Measurements from ENCODE around the gene RELA. TPM values are rescaled to one million over a fixed set of nuclear protein-coding genes. Genes with fewer than 3 reads are reported as not detected.

The RELA gene
- total and polyA plus RNA-seq, 10 of the 15 experiments (the other 5 are each of a cell fraction or from before 2014, with no cell fraction given): 5.1 to 56.4 (median 34.2) TPM

DNA sequence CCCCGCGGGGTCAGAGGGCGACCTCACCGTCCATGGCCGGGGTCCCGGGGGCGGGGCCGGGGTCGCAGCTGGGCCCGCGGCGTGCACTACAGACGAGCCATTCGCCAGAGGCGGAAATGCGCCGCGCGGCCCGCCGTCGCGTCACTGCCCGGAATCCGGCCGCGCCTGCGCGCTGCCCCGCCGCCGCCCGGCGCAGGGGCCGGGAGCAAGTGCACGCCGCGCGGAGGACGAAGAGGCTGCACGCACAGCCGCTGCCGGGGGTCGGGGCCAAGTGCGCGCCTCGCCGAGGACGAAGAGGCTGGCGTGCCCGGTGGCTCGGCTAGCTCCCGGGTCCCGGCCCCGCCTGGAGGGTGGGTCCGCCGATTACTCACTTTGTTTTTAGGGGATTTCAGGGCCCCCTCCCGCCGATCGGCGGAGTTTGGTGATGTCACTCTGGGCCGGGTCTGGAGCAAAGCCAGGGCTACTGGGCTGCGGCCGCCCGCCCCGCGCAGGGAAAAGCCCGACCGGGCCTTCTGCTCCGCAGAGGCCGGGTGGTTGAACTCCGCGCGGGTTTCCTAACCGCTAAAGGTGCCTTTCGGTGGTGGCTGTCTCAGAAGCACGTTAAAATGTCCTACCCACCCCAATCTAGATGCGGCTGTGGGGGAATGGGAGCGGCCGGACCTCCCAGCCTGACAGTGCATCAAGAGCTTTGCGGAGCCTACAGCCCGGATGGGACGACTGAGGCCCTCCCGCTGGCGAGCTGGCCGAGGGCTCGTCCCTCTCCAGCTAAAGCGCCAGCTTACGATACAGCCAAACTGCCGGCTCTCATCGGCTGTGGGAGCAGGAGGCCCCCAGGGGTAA is at the start of gene RELA (continued):
- TF ChIP-seq, protein P1, sequence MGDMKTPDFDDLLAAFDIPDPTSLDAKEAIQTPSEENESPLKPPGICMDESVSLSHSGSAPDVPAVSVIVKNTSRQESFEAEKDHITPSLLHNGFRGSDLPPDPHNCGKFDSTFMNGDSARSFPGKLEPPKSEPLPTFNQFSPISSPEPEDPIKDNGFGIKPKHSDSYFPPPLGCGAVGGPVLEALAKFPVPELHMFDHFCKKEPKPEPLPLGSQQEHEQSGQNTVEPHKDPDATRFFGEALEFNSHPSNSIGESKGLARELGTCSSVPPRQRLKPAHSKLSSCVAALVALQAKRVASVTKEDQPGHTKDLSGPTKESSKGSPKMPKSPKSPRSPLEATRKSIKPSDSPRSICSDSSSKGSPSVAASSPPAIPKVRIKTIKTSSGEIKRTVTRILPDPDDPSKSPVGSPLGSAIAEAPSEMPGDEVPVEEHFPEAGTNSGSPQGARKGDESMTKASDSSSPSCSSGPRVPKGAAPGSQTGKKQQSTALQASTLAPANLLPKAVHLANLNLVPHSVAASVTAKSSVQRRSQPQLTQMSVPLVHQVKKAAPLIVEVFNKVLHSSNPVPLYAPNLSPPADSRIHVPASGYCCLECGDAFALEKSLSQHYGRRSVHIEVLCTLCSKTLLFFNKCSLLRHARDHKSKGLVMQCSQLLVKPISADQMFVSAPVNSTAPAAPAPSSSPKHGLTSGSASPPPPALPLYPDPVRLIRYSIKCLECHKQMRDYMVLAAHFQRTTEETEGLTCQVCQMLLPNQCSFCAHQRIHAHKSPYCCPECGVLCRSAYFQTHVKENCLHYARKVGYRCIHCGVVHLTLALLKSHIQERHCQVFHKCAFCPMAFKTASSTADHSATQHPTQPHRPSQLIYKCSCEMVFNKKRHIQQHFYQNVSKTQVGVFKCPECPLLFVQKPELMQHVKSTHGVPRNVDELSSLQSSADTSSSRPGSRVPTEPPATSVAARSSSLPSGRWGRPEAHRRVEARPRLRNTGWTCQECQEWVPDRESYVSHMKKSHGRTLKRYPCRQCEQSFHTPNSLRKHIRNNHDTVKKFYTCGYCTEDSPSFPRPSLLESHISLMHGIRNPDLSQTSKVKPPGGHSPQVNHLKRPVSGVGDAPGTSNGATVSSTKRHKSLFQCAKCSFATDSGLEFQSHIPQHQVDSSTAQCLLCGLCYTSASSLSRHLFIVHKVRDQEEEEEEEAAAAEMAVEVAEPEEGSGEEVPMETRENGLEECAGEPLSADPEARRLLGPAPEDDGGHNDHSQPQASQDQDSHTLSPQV (IDR thresholded peaks at IDR 0.05): no peak
- TF ChIP-seq SMAD1 (IDR thresholded peaks at IDR 0.05; ENCODE audit: low read depth, partially characterized antibody) (peak; percentile 90), ZNF207 (IDR thresholded peaks at IDR 0.05; ENCODE audit: borderline replicate concordance) (peak; percentile 66; the same call in 1 of the 2 replicates), CHD1 (IDR thresholded peaks at IDR 0.05; ENCODE audit: low read depth, low read length) (peak; percentile 23; the same call in 1 of the 2 replicates), RUNX3 (IDR thresholded peaks at IDR 0.05; ENCODE audit: low read length) (peak; percentile 79), LARP7 (IDR thresholded peaks at IDR 0.05) (peak; percentile 76; the same call in 1 of the 2 replicates), RBBP5 (conservative IDR thresholded peaks at IDR 0.05) (no peak), POLR2A (IDR thresholded peaks at IDR 0.05; ENCODE audit: low read depth, low read length) (peak; percentile 79), SREBF1 (IDR thresholded peaks at IDR 0.05; ENCODE audit: low read length) (no peak), CBX5 (IDR thresholded peaks at IDR 0.05; ENCODE audit: low read depth) (no peak), PAX5 (IDR thresholded peaks at IDR 0.05; ENCODE audit: borderline replicate concordance, low read depth, low read length) (0 out of 2 replicates have a peak, but pooled peaks have one; percentile 43), NBN (IDR thresholded peaks at IDR 0.05) (peak; percentile 77), NFXL1 (IDR thresholded peaks at IDR 0.05; ENCODE audit: borderline replicate concordance) (0 out of 2 replicates have a peak, but pooled peaks have one; percentile 57), ZNF24 (IDR thresholded peaks at IDR 0.05) (no peak), TCF12 (IDR thresholded peaks at IDR 0.05; ENCODE audit: low read depth, low read length) (no peak; the same call in none of the 2 replicates), IKZF1 (conservative IDR thresholded peaks at IDR 0.05) (peak; percentile 89), ATF7 (IDR thresholded peaks at IDR 0.05; ENCODE audit: low read depth) (peak; percentile 95)
- TF ChIP-seq, protein P2, sequence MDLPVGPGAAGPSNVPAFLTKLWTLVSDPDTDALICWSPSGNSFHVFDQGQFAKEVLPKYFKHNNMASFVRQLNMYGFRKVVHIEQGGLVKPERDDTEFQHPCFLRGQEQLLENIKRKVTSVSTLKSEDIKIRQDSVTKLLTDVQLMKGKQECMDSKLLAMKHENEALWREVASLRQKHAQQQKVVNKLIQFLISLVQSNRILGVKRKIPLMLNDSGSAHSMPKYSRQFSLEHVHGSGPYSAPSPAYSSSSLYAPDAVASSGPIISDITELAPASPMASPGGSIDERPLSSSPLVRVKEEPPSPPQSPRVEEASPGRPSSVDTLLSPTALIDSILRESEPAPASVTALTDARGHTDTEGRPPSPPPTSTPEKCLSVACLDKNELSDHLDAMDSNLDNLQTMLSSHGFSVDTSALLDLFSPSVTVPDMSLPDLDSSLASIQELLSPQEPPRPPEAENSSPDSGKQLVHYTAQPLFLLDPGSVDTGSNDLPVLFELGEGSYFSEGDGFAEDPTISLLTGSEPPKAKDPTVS (IDR thresholded peaks at IDR 0.05; ENCODE audit: low read depth, low read length): no peak
- TF ChIP-seq, protein P3, sequence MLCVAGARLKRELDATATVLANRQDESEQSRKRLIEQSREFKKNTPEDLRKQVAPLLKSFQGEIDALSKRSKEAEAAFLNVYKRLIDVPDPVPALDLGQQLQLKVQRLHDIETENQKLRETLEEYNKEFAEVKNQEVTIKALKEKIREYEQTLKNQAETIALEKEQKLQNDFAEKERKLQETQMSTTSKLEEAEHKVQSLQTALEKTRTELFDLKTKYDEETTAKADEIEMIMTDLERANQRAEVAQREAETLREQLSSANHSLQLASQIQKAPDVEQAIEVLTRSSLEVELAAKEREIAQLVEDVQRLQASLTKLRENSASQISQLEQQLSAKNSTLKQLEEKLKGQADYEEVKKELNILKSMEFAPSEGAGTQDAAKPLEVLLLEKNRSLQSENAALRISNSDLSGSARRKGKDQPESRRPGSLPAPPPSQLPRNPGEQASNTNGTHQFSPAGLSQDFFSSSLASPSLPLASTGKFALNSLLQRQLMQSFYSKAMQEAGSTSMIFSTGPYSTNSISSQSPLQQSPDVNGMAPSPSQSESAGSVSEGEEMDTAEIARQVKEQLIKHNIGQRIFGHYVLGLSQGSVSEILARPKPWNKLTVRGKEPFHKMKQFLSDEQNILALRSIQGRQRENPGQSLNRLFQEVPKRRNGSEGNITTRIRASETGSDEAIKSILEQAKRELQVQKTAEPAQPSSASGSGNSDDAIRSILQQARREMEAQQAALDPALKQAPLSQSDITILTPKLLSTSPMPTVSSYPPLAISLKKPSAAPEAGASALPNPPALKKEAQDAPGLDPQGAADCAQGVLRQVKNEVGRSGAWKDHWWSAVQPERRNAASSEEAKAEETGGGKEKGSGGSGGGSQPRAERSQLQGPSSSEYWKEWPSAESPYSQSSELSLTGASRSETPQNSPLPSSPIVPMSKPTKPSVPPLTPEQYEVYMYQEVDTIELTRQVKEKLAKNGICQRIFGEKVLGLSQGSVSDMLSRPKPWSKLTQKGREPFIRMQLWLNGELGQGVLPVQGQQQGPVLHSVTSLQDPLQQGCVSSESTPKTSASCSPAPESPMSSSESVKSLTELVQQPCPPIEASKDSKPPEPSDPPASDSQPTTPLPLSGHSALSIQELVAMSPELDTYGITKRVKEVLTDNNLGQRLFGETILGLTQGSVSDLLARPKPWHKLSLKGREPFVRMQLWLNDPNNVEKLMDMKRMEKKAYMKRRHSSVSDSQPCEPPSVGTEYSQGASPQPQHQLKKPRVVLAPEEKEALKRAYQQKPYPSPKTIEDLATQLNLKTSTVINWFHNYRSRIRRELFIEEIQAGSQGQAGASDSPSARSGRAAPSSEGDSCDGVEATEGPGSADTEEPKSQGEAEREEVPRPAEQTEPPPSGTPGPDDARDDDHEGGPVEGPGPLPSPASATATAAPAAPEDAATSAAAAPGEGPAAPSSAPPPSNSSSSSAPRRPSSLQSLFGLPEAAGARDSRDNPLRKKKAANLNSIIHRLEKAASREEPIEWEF (IDR thresholded peaks at IDR 0.05; ENCODE audit: insufficient replicate concordance, low read depth, low read length): no peak
